Measurements from ENCODE around the gene TPPP2.
"Not testable (repeated sequence)": the region's sequence is repeated elsewhere in the genome, so short reads cannot be mapped to it uniquely, and the experiment has no call there.

DNA sequence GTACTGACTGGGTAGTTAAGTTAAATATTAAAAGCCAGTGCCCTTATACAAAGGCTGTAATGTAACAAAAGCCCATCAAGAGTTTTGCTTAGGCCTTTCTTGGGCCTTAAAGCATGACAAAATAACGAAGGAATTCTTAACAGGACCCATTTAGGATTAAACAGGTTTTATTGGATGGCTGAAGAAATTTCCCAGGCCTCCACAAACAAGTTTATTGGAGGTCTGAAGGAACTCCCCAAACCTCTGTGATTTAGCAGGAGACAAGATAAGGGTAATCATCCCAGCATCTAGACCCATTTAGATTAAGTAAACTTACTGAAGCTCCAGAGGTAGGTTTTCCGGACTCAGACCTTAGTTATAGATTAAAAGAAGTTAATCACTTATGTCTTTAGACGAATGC, 20.3 kb upstream of the TPPP2 start:
- not testable (repeated sequence) for TF ChIP-seq POLR2AphosphoS5 (IDR thresholded peaks at IDR 0.05)
- TF ChIP-seq, protein P1, sequence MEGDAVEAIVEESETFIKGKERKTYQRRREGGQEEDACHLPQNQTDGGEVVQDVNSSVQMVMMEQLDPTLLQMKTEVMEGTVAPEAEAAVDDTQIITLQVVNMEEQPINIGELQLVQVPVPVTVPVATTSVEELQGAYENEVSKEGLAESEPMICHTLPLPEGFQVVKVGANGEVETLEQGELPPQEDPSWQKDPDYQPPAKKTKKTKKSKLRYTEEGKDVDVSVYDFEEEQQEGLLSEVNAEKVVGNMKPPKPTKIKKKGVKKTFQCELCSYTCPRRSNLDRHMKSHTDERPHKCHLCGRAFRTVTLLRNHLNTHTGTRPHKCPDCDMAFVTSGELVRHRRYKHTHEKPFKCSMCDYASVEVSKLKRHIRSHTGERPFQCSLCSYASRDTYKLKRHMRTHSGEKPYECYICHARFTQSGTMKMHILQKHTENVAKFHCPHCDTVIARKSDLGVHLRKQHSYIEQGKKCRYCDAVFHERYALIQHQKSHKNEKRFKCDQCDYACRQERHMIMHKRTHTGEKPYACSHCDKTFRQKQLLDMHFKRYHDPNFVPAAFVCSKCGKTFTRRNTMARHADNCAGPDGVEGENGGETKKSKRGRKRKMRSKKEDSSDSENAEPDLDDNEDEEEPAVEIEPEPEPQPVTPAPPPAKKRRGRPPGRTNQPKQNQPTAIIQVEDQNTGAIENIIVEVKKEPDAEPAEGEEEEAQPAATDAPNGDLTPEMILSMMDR (IDR thresholded peaks at IDR 0.05 in 8 of 11, conservative IDR thresholded peaks at IDR 0.05 in 3 of 11), result not testable (repeated sequence)

Data from spleen (tissue), 7 donors.